ENCODE data around the gene SMARCC2.

DNA sequence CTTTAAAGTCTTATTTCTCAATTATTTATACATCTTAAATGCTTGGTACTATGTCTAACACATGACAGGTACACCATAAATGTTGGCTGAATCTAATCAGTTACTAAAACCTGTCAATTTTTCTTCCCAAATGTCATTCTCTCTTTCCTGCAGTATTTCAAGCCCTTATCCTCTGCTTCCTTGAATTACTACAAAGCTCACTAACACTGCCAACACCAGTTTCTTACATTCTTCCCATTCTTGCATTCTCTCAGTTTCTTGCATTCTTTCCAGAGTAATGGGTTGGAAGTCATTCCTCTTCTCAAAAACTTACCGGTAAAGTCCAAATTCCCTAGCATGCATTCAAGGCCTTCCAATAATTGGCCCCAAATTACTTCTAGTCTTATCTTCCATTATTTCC, 9.6 kb upstream of the SMARCC2 start:
- TF ChIP-seq CTCF (IDR thresholded peaks at IDR 0.05 in 4 of 5, conservative IDR thresholded peaks at IDR 0.05 in 1 of 5) (no peak), POLR2A (IDR thresholded peaks at IDR 0.05) (no peak)
